ENCODE data around the gene AMMECR1L.
"Not testable (repeated sequence)": the region's sequence is repeated elsewhere in the genome, so short reads cannot be mapped to it uniquely, and the experiment has no call there.

Gene AMMECR1L

GRCh38 chr2:127886593-127886935 lies 808 bp upstream of the AMMECR1L start:
- DNase-seq = not testable (repeated sequence)

- DNase-seq = peak; percentile 40
Measured at GRCh38 chr2:127884861-127885740, 655 bp downstream of the AMMECR1L start.

GRCh38 chr2:127884436-127884835 lies 1.3 kb downstream of the AMMECR1L start:
- no peak for DNase-seq

GRCh38 chr2:127879899-127880298 lies 5.9 kb downstream of the AMMECR1L start:
- no peak for DNase-seq

DNA sequence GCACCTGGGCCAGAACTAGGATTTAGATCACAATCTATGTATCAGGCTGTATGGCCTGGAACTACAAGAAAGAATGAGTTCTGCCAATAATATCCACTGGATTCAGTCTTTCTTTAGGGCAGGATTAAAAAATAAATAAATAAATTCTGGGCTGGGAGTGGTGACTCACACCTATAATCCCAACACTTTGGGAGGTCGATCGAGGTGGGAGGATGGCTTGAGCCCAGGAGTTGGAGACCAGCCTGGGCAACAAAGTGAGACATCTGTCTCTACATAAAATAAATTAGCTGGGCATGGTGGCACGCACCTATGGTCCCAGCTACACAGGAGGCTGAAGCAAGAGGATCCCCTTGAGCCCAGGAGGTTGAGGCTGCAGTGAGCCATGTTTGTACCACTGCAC lies 8.1 kb downstream of the AMMECR1L start:
- no peak for DNase-seq

- DNase-seq = no peak
Measured at GRCh38 chr2:127877136-127877535, 8.6 kb downstream of the AMMECR1L start.

DNA sequence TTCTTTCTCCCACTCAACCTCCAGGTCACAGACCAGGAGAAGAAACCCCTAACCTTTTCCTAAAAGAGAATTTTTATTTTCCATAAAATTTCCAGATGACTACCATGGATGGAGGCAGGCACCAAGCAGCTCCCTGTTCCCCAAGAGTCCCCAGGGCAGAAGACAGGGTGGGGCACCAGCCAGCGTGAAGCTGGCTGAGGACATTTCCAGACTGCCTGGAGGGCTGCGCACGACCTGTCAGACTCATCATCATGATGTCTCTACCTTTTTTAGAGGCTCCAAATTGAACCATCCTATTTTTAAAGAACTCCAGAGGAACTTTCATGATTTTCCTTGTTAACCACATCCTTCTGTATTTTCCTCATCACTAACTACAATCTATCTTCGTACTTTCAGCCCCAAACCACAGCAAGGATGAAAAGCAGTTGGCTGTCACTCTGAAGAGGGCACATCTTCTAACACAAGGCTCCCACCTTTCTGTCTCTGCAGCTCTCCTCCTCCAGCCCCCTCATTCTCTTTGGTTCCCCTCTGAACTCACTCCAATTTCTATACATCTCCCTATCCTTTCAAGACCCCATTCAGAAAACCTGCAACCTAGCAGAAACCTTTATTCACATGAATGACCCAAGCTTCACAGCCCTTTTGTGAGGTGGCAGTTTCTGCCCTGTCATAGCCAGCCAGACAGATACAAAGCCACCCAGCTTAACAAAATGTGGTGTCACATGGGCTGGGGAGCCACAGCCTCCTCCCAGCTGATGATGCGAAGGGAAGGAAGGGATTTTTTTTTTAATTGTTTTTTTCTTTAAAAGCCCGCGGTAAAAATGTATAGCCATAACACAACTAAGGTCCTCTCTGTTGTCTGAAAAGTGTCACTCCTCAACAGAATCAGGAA lies 11.1 kb downstream of the AMMECR1L start:
- peak; percentile 15 for DNase-seq

DNA sequence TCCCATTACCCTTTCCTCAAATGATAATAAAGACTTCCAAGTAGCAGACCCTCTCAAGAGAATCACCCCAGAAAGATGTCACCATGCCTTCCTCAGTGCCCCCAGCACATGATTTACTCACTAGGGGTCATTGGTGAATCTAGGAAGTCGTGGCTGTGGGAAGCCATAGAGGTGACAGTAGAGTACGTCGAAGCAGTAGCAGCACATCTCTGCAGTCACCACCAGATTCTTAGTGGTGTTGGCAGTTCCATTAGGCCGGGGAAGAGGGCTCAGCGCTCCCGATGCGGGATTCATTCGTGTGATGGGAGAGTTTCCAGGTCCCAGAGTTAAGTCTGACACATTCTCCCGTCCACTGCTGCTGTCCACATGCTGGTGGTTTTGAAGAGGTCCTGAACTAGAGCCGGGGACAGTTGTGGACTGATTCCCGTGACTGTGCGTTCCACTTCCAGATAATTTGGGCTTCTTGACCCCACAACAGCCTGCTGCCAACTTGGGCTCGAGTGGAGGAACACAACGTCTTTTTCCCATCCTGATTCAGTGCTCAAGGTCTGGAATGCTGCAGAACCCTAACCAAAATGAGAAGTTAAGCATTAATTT lies 12.0 kb downstream of the AMMECR1L start:
- DNase-seq = no peak

- no peak for DNase-seq
Measured at GRCh38 chr2:127872354-127872753, 13.4 kb downstream of the AMMECR1L start.

DNA sequence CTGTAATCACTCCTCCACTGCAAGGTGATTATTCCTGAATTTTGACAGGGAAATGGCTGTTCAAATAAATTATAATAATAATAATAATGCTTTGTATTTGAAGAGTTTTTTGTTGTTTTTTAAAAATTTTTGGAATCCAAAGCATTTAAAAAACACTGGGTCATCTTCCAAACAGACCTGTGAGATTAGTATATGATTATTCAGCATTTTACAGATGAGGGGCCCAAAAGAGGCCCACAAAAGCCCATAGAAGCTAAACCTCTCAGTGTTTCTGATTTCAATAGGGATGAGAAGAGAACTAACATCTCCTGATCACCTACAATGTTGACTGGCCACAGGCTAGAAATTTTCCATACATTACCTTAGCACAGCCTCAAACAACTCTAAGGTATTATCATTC lies 19.8 kb downstream of the AMMECR1L start:
- DNase-seq = no peak

DNA sequence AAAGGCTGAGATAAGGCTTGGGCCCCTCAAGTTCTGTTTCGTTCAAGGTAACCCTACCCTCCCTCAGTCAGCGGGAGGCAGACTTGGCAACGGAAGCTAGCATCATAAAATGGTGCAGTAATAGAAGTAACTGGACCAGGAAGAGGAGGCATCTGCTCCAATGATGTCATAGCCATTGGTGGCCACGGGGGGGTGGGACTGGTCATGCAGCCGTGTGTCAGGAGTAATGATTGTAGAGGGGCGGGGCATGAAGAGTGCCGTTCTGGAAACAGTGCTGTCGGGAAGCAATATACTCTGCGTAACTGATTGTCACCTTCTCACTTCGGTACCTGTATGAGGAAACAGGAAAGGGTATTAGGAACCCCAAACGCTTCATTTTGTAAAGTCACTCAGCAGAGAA lies 20.9 kb downstream of the AMMECR1L start:
- no peak for DNase-seq

DNA sequence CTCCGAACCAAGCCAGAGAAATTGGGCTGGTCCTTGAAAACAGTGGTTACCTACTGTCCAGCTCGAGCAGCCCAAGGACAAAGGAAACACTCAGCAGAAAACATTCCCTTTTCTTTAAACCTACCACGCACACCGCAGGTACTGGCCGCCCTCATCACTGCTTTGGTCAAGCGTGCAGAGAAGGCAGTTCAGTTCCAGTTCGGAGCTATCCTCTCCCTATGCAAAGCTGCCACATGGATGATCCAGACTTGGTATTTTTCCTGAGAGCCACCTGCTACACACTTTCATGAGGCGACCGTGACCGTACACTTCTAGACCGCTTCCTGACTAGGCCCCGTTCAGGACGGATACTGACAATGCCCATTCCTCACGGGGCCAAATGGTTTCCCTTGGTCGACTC lies 23.5 kb downstream of the AMMECR1L start:
- no peak for DNase-seq

DNA sequence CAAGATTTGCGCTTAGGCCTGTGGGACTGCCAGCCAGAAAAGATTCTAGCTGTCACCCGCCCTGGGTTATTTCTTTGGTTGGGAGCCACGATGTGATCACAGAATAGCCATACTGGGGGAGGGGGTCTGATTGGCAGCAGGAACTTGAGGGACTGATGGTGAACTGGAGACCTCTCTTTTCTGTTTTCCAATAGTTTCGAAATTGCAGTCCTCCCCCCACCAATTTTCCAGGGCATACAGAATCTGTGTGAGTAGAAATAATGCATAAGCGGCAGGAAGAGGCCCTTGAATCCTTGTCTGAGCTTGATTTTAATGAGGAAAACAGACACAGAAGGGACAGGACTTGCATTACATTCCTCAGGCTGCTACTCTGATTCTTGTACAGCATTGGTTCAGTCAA lies 25.6 kb downstream of the AMMECR1L start:
- no peak for DNase-seq

DNA sequence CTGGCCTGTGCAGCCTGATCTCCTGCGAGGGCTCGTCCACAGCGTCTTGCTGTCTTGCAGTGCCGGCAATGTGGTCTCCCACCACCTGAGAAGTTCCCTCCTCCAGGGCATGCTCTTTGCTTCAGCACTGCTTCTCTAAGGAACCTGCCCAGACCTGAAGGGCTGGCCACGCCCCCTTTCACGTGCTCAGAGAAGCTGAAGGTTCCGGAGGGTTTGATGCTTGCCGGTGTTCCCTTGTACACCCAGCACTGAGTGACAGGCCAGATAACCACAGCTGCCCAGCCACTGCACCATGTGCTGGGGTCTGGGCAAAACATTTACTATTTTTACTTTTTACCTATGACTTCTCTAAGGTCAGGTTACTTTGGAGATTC lies 26.1 kb downstream of the AMMECR1L start:
- peak; percentile 57 for DNase-seq

DNA sequence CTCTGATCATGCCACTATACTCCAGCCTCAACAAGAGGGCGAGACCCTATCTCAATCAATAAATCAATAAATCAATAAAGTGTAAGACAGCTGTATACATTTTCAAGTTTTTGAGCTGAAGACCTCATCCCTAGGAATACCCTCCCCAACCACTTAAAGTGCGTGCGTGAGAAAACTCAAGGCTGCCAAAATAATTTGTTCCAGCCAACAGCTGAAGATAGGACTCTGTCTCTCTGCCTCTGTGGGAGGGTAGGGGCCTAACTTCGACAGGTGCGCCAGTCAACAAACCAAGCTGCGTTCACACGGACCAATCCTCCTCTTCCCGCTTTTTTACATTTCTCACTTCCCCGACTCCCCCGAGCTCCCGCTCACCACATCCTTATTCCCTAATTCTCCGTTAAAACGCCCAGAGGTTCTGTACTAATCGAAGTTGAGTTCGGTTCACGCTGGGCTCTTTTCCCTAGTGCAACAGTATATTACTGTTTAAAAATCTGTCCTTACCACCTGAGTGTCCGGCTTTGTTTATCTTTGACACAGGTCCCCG lies 28.4 kb downstream of the AMMECR1L start:
- DNase-seq = peak; percentile 54

- DNase-seq = no peak
Measured at GRCh38 chr2:127853671-127854070, 32.1 kb downstream of the AMMECR1L start.

- DNase-seq = no peak
Measured at GRCh38 chr2:127852388-127852787, 33.4 kb downstream of the AMMECR1L start.

DNA sequence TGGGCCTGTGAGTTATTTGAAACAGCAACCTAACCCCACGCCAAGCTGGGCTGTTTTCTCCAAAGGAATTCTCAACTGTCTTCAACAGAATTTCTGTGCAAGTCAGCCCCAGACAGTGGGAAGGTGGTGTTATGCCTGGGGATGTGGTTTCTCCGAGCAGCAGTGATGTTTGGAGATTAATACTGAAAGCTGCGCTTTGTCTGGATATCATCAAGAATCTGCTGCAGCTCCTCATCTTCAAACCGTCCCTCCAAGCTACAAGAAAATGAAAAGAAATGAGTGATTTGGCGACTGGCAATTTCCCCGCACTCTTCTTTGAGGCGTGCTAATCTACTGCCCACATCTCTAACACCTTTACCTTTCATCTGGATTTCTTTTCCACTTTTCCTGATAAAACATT lies 37.8 kb downstream of the AMMECR1L start:
- DNase-seq = no peak

DNA sequence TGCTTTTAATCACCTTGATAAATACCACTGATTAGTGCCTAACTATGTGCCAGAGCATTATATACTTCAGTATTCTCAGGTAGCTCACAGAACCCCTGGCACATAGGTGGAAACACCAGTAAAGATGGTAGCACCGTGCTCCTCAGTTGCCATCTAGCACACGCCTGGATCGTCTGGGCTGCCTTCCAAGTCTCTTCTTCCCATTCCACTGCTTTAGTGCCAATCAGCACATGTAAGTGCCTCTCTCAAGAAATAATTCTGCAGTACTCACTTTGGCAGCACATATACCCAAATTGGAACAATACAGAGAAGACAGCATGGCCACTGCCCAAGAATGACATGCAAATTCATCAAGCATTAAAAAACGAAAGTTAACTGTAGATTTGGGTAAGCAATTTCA lies 40.8 kb downstream of the AMMECR1L start:
- no peak for DNase-seq

DNA sequence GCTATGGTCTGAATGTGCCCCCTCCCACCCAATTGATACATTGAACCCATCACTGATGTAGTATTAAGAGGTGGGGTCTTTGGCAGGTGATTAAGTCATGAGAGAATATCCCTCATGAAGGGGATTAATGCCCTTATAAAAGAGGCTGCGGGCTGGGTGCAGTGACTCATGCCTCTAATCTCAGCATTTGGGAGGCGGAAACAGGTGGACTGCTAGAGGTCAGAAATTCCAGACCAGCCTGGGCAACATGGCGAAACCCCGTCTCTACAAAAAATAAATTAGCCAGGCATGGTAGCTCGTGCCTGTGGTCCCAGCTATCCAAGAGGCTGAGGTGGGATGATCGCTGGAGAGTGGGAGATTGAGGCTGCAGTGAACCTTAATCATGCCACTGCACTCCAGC lies 42.1 kb downstream of the AMMECR1L start:
- no peak for DNase-seq

GRCh38 chr2:127841466-127842178 lies 44.1 kb downstream of the AMMECR1L start:
- no peak for DNase-seq

- no peak for DNase-seq
Measured at GRCh38 chr2:127840893-127841292, 44.9 kb downstream of the AMMECR1L start.

DNA sequence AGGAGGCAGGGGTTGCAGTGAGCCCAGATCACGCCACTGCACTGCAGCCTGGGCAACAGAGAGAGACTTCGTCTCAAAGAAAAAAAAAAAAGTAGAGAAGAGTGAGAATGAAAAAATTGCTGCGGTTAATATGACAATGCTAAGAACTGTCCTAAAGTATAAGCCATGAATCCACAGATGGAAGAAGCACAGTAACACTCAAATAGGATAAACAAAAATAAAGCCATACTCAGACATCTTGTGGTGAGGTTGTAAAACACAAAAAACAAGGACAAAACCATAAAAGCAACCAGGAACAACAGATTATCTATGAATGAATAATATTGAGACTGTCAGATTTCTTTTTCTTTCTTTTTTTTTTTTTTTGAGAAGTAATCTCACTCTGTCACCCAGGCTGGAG lies 50.8 kb downstream of the AMMECR1L start:
- DNase-seq = no peak

Data from OCI-M1 (cell line).